HG02943 (cell line): ENCODE data around the gene ATAD5.

Experiments used
- ATAC-seq: cut with Tn5 transposase; IDR thresholded peaks from one replicate; pipeline ENCODE4 v1.9.1; 2021; ENCODE audit warnings: mild to moderate bottlenecking, low read depth, moderate library complexity; ENCODE audit not compliant: unreplicated experiment

Gene ATAD5

GRCh38 chr17:30823421-30823820 is 8.3 kb upstream of the ATAD5 start:
- no peak for ATAC-seq

DNA sequence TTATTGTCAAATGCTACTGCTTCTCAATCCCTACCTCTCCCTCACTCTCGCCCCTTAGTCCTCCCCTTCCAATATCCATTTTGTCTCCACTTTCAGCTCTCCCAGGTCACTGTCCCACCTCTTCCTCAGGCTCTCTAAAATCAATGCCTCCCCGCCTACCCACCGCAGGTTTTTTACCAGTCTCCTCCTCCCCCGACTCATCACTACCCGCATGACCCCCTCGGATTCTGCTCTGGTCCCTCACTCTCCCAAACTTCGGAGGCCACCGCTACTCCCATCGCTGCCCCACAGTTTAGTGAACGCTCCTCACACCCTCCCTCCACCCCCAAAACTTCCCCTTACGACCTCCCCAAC is 7.8 kb upstream of the ATAD5 start:
- ATAC-seq, result no peak

- peak; percentile 69 for ATAC-seq
These were observed 7.2 kb upstream of the ATAD5 start, which contains the start of gene CRLF3 for GRCh38 chr17:30824356-30825145. TSS of gene CRLF3 (minus strand) at chr17:30824692. CDS start at chr17:30824651, 41 bp downstream.

- no peak for ATAC-seq
These were observed 4.7 kb upstream of the ATAD5 start for GRCh38 chr17:30827082-30827481.

- no peak for ATAC-seq
These were observed 2.7 kb upstream of the ATAD5 start for GRCh38 chr17:30829022-30829421.

DNA sequence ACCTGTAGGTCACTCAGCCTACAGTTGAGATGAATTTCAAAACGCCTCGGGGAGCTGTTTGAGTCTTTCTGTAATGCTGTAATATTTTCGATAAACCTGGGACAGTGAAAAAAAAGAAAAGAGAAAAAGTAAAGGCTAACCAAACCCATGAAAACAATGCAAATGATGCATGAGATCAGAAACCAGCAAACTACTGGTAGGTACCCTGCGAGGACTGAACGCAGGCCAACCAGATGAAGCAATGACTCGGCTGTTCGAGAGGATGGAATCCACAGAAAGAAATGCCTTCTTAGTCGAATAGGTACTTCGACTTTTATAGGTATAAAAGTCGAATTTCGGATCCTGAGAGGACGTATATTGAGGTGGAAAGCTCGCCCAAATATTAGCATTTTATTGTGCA is 509 bp upstream of the ATAD5 start:
- ATAC-seq, result no peak

- ATAC-seq, result no peak
These were observed 815 bp downstream of the ATAD5 start for GRCh38 chr17:30832438-30833124.

DNA sequence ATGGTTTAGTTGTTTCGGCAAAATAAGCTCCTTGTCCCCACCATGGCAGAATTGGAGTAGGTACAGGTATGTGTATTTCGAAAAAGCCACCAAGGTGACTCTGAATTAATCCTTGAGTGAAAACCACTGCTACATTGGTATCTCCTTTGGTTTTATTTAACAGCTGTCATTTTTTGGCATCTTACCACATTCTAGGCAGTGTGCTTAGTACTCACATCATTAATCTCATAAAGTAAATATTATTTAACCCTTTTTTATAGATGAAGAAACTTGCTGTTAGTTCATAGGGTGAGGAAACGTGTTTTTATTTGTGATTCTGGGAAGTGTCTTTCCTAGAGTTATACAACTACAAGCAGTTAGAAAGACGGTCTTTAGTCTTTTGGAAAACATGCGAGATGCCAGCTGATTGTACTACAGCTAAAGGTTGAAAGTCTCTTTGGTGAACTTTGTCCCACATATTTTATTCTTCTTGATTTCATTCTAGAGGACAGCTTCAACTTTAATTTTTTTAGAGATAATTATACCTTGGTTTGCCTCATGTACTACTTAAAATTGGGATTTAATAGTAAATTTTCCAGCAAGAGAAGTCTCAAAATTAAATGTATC is 6.5 kb downstream of the ATAD5 start:
- no peak for ATAC-seq

DNA sequence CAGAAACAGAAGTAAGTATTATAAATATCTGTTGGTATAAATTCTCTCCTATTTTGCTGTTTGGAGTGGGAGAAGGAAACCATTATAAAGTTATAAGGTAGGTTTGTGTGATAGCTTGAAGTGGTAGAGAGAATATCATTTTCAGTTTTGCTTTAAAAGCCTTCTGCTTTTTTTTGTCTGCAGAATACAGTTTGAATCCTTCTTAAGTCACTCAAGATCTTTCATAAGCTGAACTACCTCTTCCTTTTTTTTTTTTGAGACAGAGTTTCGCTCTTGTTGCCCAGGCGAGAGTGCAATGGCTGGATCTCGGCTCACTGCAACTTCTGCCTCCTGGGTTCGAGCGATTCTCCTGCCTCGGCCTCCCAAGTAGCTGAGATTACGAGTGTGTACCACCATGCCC is 9.0 kb downstream of the ATAD5 start:
- no peak for ATAC-seq

GRCh38 chr17:30848021-30848420 is 16.3 kb downstream of the ATAD5 start:
- no peak for ATAC-seq

DNA sequence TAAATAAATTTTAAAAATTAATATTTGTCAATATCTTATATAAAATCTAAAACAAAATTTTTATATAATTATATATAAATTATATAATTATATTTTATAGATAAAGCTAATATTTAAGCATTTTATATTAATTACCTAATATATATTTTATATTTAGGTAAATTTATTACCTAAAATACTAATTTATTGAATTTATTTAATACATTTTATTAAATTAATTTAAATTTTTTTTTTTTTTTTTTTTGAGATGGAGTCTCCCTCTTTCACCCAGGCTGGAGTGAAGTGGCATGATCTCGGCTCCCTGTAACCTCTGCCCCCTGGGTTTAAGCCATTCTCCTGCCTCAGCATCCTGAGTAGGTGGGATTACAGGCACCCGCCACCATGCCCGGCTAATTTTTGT is 22.4 kb downstream of the ATAD5 start:
- no peak for ATAC-seq

DNA sequence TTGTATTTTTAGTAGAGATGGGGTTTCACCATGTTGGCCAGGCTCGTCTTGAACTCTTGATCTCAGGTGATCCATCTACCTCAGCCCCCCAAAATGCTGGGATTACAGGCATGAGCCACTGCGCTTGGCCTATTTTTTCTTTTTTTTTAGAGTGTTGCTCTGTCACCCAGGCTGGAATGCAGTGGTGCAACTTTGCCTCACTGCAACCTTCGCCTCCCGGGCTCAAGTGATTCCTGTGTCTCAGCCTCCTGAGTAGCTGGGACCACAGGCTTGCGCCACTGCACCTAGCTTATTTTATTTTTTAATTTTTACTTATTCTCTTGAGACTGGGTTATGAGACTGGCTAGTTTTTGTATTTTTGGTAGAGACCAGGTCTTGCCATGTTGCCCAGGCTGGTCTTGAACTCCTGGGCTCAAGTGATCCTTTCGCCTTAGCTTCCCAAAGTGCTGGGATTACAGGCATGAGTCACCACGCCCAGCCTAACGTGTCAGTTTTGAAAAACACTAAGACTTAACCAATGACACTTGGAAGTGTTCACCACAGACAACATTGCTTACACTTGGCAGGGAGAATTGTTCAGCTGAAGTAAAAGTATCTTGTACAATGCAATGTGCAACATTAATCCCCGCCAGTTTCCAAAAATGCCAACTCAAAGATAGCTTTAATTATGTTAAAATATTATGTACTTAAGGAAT is 26.9 kb downstream of the ATAD5 start:
- ATAC-seq, result no peak

DNA sequence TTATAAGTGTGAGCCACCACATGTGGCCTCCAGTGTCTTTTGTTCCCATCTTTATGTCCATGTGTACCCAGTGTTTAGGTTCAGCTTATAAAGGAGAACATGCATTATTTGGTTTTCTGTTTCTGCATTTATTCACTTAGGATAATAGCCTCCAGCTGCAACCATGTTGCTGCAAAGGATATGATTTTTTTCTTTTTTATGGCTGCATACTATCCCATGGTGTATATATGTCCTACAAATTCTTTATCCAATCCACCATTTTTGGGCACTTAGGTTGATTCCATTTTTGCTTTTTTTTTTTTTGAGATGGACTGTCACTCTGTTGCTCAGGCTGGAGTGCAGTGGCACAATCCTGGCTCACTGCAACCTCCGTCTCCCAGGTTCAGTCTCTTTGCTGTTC is 32.9 kb downstream of the ATAD5 start:
- no peak for ATAC-seq

- no peak for ATAC-seq
These were observed 37.2 kb downstream of the ATAD5 start for GRCh38 chr17:30869005-30869404.

- no peak for ATAC-seq
These were observed 54.4 kb downstream of the ATAD5 start for GRCh38 chr17:30886187-30886586.

GRCh38 chr17:30894236-30894635 is 62.5 kb downstream of the ATAD5 start:
- ATAC-seq, result no peak

- no peak for ATAC-seq
These were observed 65.5 kb downstream of the ATAD5 start for GRCh38 chr17:30897311-30897710.

GRCh38 chr17:30905742-30906100 is 74.0 kb downstream of the ATAD5 start:
- ATAC-seq, result no peak

GRCh38 chr17:30906101-30906911 is 74.5 kb downstream of the ATAD5 start, which contains the start of gene TEFM:
TSS of gene TEFM (minus strand) at chr17:30906238. CDS start at chr17:30906198, 40 bp downstream.
- peak; percentile 89 for ATAC-seq

DNA sequence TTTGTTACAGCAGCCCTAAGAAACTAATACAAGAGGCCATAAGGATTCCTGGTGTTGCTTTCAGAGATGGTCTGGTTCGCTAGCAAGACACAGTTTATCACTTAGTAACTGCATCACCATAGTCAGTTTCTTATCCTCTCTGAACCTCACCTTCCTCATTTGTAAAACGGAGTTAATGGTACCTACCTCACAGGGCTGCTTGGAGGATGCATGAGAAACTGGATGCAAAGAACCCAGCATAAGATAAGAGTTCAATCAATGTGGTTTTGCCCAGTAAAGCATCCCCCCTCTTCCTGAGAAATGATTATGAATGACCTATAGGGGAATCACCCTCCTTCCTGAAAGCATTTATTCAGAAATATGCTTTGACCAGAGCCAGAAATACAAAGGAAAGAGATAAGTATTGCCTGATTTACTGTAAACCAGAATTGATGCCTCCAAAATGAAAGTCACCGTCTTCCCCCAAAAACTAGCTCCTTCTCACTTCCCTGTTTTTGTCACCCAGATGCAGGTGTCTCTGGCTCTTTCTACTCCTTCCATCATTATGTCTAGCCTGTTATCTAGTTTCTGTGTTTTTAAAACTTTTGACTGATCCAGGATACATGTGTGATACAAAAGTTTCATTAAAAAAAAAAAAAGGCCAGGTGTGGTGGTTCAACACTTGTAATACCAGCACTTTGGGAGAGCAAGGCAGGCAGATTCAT is 77.1 kb downstream of the ATAD5 start:
- no peak for ATAC-seq
